SJCRH30 (cell line): Measurements from ENCODE around the gene RTN4R. TPM values are rescaled to one million over a fixed set of nuclear protein-coding genes. Genes with fewer than 3 reads are reported as not detected.

Experiments used
- DNase-seq, 2 experiments: peaks; one replicate each; pipeline ENCODE4 v3.0.0-alpha.2; 2015 to 2020
- H3K27ac ChIP-seq: fragments of 250-450 bp; sonication (Bioruptor Pico); 2 replicates; pipeline ENCODE4 v1.5.1; 2020; ENCODE audit warnings: mild to moderate bottlenecking, moderate library complexity
- H3K27me3 ChIP-seq: fragments of 250-450 bp; sonication (Bioruptor Pico); 2 replicates; pipeline ENCODE4 v1.5.1; 2020; ENCODE audit warnings: mild to moderate bottlenecking, moderate library complexity
- H3K36me3 ChIP-seq: fragments of 250-450 bp; sonication (Bioruptor Pico); 2 replicates; pipeline ENCODE4 v1.5.1; 2020; ENCODE audit warnings: mild to moderate bottlenecking, moderate library complexity
- H3K4me1 ChIP-seq: fragments of 250-450 bp; sonication (Bioruptor Pico); 2 replicates; pipeline ENCODE4 v1.5.1; 2020; ENCODE audit warnings: mild to moderate bottlenecking, moderate library complexity
- H3K4me3 ChIP-seq: fragments of 250-450 bp; sonication (Bioruptor Pico); 2 replicates; pipeline ENCODE4 v1.5.1; 2020; ENCODE audit warnings: mild to moderate bottlenecking, moderate library complexity
- H3K9me3 ChIP-seq: fragments of 250-450 bp; sonication (Bioruptor Pico); replicated peaks from 2 replicates; pipeline ENCODE4 v1.5.1; 2020; ENCODE audit warnings: mild to moderate bottlenecking, moderate library complexity
- total RNA-seq: library from RNA; depleted of rRNA; stranded (reverse); fragments of >200 nt; shearing (Covaris generic); gene quantifications from 2 replicates; pipeline ENCODE4 v1.2.3, GENCODE V29; 2014

RTN4R gene
- total RNA-seq, 1 experiment from 2014 or later: 0.30 TPM

DNA sequence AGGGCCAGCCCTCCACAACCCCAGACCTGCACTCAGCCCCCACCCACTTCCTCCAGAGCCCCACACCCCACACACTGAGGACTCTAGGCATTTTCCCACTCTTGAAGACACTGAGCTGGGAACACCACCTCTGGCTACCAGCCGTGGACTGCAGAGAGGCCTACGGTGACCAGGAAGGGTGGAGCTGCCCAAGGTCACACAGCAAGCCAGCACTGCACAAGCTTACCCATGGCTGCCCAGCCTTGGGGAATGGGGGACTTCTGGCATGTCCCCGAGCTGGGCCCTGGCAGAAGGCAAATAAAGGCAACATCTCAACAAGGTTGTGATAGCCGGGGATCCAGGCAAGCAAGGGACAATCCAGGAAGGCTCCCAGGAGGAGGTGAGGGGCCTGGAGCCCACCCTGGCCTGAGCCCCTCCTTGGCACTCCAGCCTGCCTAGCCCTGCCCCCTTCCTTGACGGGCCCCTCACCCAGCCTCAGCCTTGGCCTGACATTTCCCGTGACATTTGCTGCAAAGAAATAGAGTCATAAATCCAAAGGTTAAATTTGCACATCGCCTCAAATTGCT is 5.5 kb downstream of the RTN4R start:
- H3K27ac ChIP-seq: no peak overlapping the region
- DNase-seq: no peak

DNA sequence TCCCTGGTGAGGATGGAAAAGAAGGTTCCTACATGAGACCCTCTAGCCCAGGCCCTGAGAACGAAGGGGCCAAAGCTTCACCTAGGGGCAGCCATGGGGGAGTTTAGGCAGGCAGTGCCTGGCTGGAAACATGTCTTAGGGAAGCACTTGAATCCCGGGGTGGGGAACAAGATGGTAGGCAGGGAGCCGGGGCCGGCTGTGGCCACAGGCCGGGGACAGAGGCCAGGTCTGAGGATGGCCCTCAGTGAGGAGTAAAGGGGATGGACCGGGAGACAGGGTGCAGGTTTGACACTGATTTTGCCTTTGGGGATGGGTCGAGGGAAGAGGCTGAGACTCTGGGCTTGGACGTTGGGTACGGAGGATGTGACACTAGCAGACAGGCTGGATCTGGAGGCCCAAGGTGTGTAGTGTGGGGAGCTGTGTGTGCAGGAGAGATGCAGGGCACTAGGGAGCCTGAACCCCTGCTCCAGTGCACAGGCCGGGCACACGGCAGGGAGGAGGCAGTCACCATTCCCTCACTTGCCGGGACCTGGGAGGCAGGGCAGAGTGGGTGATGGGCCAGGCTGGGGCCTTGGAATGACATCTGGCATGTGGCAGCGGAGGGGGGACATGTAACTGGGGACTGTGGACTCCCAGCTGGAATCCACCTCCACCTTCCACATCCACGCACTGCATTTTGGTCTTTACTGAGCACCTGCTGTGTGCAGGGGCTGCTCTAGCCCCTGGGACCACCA is 6.1 kb downstream of the RTN4R start:
- Histone ChIP-seq H3K9me3 (no peaks in the 10 kb centered on the region), H3K27ac (no peak overlapping the region), H3K27me3 (0 out of 2 replicates have a peak, but pooled peaks cover 6% of the 10 kb centered on the region), H3K4me3 (no peak overlapping the region), H3K36me3 (no peaks in the 10 kb centered on the region), H3K4me1 (no peaks in the 10 kb centered on the region)
- DNase-seq: no peak

More for the DNA sequence above, 5.5 kb downstream of the RTN4R start:
- H3K36me3 ChIP-seq: no peaks in the 10 kb centered on the region
- 0 out of 2 replicates have a peak, but pooled peaks cover 6% of the 10 kb centered on the region for H3K27me3 ChIP-seq
- H3K4me3 ChIP-seq: no peak overlapping the region
- H3K4me1 ChIP-seq: no peaks in the 10 kb centered on the region
- H3K9me3 ChIP-seq: no peaks in the 10 kb centered on the region

DNA sequence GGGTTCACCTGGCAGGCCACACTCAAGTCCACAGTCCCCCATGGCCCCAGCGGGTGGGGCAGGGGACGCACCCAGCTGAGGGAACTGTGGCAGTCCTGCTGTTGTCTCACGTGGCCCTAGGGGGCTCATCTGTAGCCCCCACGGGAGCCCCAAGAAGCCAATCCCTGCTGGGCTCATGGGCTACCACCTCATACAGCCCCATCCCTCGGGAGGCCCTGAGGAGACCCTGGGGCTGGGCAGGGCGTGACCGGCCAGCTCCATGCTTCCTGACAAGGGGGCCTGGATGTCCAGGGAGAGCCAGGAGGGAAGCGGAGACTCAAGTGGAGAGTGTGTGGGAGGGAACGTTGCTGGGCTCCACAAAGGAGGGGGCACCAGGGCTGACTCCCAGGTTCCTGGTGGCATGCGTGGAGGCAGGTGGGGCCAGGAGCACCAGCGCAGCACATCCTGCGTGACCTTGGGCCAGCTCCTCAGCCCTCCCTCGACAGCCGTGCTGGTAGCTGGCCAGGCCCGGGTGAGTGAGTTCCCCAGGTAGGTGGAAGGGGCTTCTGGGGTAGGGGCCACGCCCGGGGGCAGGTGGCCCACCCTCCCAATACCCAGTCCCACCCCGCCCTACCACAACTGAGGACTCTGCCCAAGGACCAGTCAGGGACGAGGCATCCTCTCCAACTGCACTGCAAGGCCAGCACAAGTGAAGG is 7.9 kb downstream of the RTN4R start:
- Histone ChIP-seq H3K4me1 (no peaks in the 10 kb centered on the region), H3K36me3 (no peaks in the 10 kb centered on the region), H3K4me3 (no peak overlapping the region), H3K27ac (no peak overlapping the region), H3K9me3 (no peaks in the 10 kb centered on the region), H3K27me3 (0 out of 2 replicates have a peak, but pooled peaks cover 6% of the 10 kb centered on the region)
- DNase-seq: no peak

DNA sequence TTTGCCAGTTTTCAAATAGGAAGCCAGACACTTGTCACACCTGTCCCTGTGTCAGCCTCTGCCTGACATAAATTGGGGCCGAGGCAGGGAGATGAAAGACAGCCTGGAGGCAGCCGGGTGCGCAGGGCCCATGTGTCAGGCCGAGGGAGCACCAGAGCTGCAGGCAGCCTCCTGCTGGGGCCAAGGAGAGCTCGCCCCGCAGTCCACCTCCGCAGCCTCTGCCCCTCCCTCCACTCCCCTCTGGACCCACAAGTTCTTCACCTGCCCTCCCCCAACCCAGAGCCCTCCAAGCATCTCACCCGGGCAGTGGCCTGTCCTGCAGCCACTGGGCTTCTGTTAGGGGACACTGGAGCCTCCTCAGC is 8.8 kb downstream of the RTN4R start:
- Histone ChIP-seq H3K36me3 (no peaks in the 10 kb centered on the region), H3K4me1 (no peaks in the 10 kb centered on the region), H3K4me3 (no peak overlapping the region), H3K27me3 (0 out of 2 replicates have a peak, but pooled peaks cover 6% of the 10 kb centered on the region), H3K9me3 (no peaks in the 10 kb centered on the region), H3K27ac (no peak overlapping the region)
- DNase-seq: no peak

DNA sequence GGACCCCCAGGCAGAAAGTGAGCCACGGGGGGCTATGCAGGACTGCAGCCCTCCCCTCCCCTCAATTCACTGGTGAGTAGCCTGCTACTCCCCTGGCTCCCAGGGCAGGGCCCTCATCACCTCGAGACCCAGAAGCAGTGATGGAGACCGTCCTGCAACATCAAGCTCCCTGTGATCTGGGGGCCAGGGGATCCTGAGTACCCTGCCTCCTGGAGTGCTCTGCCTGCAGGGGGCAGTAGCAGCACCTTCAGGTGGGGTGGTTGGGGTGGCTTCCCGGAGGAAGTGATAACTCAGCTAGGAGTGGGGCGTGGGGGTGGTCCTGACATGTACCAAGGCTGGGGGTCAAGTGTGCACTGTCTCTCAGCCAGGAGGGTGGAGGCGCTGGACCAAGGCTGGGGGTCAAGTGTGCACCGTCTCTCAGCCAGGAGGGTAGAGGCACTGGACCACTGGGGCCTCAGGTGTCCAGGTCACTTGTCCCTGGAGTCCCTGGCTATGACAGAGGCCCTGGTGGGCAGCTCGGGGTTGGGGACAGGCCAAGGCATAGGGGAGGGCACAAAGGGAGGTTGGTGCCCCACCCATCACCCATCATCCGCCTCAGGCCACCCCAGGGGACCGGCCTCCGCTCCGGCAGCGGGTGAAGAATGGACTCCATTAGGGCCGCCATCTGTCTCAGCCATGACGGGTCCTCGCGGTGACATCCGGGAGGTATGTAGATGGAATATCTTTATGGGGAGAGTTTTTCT is 9.4 kb downstream of the RTN4R start:
- H3K36me3 ChIP-seq: no peaks in the 10 kb centered on the region
- H3K27me3 ChIP-seq: peaks cover 6% of the 10 kb centered on the region; the same call in 1 of the 2 replicates
- no peak for DNase-seq
- no peaks in the 10 kb centered on the region for H3K4me1 ChIP-seq
- no peak overlapping the region for H3K4me3 ChIP-seq
- no peaks in the 10 kb centered on the region for H3K9me3 ChIP-seq
- no peak overlapping the region for H3K27ac ChIP-seq

DNA sequence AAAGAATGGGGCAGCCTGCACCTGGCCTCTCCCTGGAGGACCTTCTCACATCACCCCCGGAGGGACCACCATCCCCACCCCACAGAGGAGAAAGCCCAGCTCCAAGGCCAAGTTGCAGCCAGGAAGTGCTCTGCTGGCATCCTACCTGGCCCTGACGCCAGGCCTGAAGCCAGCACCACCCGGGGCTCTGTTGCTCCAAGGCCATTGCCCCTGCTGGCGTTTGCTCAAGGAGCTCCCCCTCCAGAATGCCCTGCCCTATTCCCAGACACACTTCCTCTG is 10.2 kb downstream of the RTN4R start:
- no peaks in the 10 kb centered on the region for H3K9me3 ChIP-seq
- DNase-seq: no peak
- H3K27me3 ChIP-seq: peaks cover 6% of the 10 kb centered on the region; the same call in 1 of the 2 replicates
- H3K36me3 ChIP-seq: no peaks in the 10 kb centered on the region
- no peak overlapping the region for H3K27ac ChIP-seq
- H3K4me1 ChIP-seq: no peaks in the 10 kb centered on the region
- H3K4me3 ChIP-seq: no peak overlapping the region

DNA sequence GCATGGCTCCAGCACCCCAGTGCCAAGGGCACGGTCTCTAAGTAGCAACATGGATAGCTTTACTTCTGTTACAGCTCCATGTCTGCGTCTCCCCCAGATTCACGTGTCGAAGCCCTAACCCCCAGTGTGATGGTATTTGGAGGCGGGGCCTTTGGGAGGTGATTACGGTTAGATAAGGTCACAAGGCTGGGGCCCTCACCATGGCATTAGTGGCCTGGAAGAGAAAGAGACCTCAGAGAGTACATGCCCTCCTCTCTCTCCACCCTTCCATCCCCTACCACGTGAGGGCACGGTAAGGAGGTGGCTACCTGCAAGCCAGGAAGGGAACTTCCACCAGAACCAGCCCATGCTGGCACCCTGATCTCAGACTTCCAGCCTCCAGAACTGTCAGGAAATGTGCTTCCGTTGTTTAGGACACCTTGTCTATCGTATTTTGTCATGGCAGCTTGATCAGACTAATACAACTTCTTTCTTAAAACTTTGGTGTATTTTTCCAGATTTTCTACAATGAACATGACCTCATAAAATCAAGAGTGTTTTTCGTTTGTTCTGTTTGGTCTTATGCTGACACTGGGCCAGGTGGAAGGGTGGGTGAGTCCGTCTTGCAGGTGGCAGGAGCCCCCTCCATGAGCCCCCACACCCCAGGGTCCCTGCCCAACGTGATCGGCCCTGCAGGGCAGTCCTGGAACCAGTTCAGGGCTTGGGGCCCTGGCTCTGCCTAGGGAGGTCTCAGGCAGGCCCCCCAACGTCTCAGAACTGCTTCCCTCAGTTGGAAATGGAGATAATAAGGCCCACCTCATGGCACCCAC is 10.7 kb downstream of the RTN4R start:
- H3K4me3 ChIP-seq: no peak overlapping the region
- H3K27ac ChIP-seq: no peak overlapping the region
- no peak for DNase-seq
- no peaks in the 10 kb centered on the region for H3K36me3 ChIP-seq
- no peaks in the 10 kb centered on the region for H3K9me3 ChIP-seq
- H3K4me1 ChIP-seq: no peaks in the 10 kb centered on the region
- peaks cover 6% of the 10 kb centered on the region; the same call in 1 of the 2 replicates for H3K27me3 ChIP-seq

DNA sequence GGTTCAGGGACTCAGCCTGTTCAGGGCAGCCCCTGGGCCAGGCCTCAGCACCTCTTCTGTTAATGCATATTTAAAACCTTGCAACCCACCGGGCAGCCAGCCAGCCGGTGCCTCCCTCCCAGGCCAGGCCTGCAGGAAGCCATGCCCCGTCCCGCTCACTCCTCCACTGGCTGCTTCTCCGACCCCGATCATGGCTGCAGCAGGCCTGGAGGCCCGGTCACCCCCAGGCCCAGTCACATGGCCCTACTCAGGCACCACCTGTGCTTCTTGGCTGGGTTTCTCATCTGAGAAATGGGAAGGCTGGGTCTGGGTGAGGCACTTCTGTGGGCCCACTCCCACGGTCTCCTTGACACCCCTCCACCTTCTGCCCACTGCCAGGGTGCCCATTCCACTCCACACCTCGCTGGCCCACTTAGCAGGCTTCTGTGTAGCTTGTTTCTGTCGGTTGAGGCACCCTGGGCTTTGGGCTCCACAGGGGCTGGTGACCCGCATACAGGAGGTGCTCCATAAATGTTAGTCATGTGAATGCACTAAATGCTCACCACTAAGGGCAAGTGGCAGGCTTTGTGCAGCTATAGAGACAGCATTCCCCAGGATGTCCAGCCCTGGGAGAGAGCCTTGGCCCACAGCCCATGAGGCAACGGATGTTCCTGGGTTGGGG is 11.4 kb downstream of the RTN4R start:
- no peaks in the 10 kb centered on the region for H3K36me3 ChIP-seq
- no peak overlapping the region for H3K27ac ChIP-seq
- H3K4me3 ChIP-seq: no peak overlapping the region
- peaks cover 6% of the 10 kb centered on the region; the same call in 1 of the 2 replicates for H3K27me3 ChIP-seq
- DNase-seq: no peak
- H3K9me3 ChIP-seq: no peaks in the 10 kb centered on the region
- H3K4me1 ChIP-seq: no peaks in the 10 kb centered on the region

DNA sequence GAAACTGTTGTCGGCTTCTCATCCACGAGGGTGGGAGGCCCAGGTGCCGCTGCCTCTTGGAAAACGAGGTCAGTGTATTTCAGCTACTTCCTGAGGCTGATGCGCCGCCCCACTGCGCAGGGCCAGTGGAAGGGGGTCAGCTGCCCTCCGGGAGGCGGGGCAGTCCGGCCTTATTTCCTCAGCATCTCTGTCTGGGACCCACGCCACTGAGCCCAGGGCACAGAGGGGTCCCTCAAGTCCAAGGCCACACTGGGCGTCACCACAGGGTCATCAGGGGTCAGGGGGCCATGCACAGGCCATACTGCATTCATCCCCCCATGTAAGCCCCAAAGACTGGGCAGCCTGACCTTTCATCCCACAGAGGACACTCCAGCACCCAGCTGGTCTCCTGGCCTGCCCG is 12.1 kb downstream of the RTN4R start:
- Histone ChIP-seq H3K4me3 (no peak overlapping the region), H3K27me3 (no peaks in the 10 kb centered on the region; the same call in 1 of the 2 replicates), H3K27ac (no peak overlapping the region), H3K36me3 (no peaks in the 10 kb centered on the region), H3K9me3 (no peaks in the 10 kb centered on the region), H3K4me1 (no peaks in the 10 kb centered on the region)
- no peak for DNase-seq

DNA sequence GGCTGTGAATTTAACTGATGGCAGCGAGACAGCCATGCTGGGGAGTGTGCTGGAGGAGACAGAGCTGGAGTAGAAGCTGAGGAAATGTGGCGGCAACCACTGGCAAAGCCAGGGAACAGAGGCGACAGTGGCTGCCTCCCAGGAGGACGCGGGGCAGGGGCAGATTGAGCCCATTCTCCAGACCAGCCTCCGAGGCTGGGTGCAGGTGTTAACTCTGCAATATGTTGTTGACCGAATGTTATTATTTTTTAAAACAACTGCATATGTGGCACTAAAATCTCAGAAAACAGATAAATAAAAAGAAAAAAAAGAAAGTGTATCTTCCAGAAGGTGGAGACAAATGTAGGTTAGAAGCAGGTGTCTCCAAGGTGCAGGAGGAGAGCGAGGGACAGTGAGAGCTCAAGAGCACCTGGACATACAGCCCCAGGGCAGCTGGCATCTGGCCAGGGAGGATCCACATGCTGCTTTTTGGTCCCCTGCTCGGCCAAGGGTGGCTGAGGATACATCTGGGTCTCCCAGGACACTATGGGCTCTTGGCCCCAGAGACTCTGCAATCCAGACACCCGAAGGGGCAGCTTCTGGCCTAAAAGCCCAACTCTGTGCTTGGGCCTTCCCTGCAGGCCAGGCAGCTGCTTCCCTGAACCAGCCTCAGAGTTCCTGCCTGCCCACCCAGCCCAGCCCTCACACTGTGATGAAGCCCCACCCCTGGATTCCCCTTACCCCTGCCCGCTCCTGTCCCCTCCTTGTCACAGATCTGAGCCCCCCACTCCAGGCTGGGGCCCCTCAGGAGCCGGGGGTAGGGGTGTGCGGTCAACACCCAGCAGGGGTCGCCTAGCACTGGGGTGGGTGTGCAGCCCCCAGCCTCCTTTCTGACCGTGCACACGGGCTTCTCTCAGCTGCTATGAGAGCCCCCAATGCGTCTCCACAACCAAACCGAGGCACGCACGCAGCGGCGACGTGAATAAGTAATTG is 12.9 kb downstream of the RTN4R start:
- Histone ChIP-seq H3K9me3 (no peaks in the 10 kb centered on the region), H3K4me3 (no peak overlapping the region), H3K36me3 (no peaks in the 10 kb centered on the region), H3K27ac (no peak overlapping the region), H3K27me3 (no peaks in the 10 kb centered on the region; the same call in 1 of the 2 replicates), H3K4me1 (peaks cover 2% of the 10 kb centered on the region; the same call in 1 of the 2 replicates)
- DNase-seq: no peak

DNA sequence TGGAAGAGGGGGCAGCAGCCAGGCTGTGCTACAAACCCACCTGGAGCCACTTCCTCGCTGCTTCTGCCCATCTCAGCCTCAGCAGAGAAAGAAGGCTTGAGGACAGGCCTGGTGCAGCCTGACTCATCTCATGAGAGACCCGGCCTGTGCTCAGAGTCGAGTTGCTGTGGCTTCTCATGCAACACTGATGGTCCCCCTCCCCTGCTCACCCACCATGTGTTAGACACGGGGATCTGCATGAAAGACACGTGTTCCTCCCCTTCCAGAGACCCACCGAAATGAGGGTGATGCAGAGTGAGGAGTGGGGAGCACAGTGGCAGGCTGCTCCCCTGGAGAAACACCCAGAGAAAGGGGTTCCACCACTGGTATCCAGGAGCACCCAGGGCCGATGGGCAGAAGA is 15.0 kb downstream of the RTN4R start:
- H3K27ac ChIP-seq: no peak overlapping the region
- no peak overlapping the region for H3K4me3 ChIP-seq

DNA sequence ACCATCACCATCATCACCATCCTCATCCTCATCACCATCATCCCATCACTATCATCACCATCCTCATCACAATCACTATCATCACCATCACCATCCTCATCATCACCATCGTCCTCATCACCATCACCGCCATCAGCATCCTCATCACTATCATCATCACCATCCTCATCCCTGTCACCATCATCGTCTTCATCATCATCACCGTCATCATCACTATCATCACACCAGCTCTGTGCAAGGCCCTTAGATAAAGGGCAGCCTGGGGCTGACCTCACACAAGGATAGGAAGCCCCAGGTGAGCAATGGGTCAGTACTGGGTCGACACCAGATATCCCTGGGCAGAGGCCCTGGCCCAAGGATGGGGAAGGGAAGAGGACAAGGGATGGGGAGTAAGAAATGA is 16.1 kb downstream of the RTN4R start:
- H3K4me1 ChIP-seq: peaks cover 27% of the 10 kb centered on the region
- DNase-seq: no peak
- no peak overlapping the region for H3K27ac ChIP-seq

More for the DNA sequence above, 15.0 kb downstream of the RTN4R start:
- no peak for DNase-seq
- H3K9me3 ChIP-seq: no peaks in the 10 kb centered on the region
- H3K4me1 ChIP-seq: peaks cover 19% of the 10 kb centered on the region
- H3K36me3 ChIP-seq: no peaks in the 10 kb centered on the region
- no peaks in the 10 kb centered on the region; the same call in 1 of the 2 replicates for H3K27me3 ChIP-seq

DNA sequence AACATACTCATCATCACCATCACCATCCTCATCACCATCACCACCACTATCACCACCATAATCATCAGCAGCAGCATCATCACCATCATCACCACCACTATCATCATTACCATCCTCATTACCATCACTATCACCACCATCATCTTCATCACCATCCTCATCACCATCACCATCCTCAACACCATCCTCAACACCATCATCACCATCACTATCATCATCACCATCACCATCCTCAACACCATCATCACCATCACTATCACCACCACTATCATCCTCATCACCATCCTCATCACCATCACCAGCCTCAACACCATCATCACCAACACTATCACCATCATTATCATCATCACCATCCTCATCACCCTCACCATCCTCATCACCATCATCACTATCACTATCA is 16.6 kb downstream of the RTN4R start:
- Histone ChIP-seq H3K9me3 (no peaks in the 10 kb centered on the region), H3K4me3 (no peak overlapping the region)

More for the DNA sequence above, 16.1 kb downstream of the RTN4R start:
- H3K4me3 ChIP-seq: no peak overlapping the region
- no peaks in the 10 kb centered on the region for H3K36me3 ChIP-seq
- no peaks in the 10 kb centered on the region; the same call in 1 of the 2 replicates for H3K27me3 ChIP-seq
- no peaks in the 10 kb centered on the region for H3K9me3 ChIP-seq

More for the DNA sequence above, 16.6 kb downstream of the RTN4R start:
- no peaks in the 10 kb centered on the region; the same call in 1 of the 2 replicates for H3K27me3 ChIP-seq
- peaks cover 32% of the 10 kb centered on the region for H3K4me1 ChIP-seq
- H3K27ac ChIP-seq: no peak overlapping the region
- no peak for DNase-seq
- H3K36me3 ChIP-seq: no peaks in the 10 kb centered on the region
